Keratinocyte (primary cell): ENCODE data around the gene DGKA.

Experiments used
- EZH2 ChIP-seq: IDR thresholded peaks from one replicate; pipeline ENCODE4 v1.6.1; 2012; ENCODE audit warnings: inconsistent platforms, mild to moderate bottlenecking, low read length, moderate library complexity
- TF ChIP-seq, protein P1 (sequence below), 3 experiments: IDR thresholded peaks in 1 of 3; conservative IDR thresholded peaks in 1 of 3; optimal IDR thresholded peaks in 1 of 3; 2 replicates in 2 of 3; 3 replicates in 1 of 3; pipeline versions ENCODE3 to v1.5.1; 2011; ENCODE audit warnings: low read length in 3 of 3, mild to moderate bottlenecking in 3 of 3, moderate library complexity in 2 of 3, control low read depth in 1 of 3, inconsistent platforms in 1 of 3; ENCODE audit not compliant: insufficient read depth in 2 of 3; ENCODE audit errors: extremely low read depth in 1 of 3

DNA sequence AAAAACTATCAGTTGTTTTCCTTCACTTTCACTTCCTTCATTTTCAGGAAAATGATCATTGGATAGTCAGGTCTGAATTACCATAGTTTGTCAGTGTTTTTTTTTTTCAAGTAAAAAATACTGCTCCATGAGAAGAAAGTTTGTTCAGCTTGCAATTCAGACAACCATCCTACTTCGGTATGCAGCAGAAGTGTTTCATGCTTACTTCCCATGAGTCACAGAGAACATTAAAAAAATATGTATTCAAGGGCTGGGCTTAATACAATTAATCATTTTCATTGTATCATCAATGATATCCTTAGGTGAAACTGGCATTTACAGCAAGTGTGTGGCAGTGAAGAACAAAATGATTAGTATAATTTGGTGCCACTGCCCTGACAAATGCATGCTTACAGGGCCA, 24.9 kb upstream of the DGKA start:
- TF ChIP-seq, protein P1, sequence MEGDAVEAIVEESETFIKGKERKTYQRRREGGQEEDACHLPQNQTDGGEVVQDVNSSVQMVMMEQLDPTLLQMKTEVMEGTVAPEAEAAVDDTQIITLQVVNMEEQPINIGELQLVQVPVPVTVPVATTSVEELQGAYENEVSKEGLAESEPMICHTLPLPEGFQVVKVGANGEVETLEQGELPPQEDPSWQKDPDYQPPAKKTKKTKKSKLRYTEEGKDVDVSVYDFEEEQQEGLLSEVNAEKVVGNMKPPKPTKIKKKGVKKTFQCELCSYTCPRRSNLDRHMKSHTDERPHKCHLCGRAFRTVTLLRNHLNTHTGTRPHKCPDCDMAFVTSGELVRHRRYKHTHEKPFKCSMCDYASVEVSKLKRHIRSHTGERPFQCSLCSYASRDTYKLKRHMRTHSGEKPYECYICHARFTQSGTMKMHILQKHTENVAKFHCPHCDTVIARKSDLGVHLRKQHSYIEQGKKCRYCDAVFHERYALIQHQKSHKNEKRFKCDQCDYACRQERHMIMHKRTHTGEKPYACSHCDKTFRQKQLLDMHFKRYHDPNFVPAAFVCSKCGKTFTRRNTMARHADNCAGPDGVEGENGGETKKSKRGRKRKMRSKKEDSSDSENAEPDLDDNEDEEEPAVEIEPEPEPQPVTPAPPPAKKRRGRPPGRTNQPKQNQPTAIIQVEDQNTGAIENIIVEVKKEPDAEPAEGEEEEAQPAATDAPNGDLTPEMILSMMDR (optimal IDR thresholded peaks at IDR 0.05 in 1 of 3, IDR thresholded peaks at IDR 0.05 in 1 of 3, conservative IDR thresholded peaks at IDR 0.05 in 1 of 3; ENCODE audit: extremely low read depth in 1 of 3, insufficient read depth in 2 of 3, low read length in 3 of 3) = no peak
- TF ChIP-seq EZH2 = no peak
